ENCODE measurements around the gene RAI1.

The RAI1 gene

DNA sequence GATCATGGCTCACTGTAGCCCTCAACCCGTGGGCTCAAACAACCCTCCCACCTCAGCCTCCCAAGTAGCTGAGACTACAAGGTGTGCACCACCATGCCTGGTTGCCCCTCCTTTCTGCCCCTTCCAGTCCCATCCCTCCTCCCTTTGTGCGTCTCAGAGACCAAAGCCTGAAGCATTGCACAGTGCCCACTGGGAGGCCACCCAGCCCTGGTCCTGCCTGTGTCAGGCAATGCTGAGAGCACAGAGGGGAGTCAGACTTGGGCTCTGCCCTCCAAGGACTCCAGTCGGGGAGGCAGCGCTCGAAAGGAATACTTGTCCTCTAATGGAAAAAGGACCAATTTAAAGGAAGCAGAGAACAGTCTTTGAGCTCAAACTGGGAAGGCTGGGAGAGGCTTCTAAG lies 20.4 kb downstream of the RAI1 start:
- no peak for DNase-seq

DNA sequence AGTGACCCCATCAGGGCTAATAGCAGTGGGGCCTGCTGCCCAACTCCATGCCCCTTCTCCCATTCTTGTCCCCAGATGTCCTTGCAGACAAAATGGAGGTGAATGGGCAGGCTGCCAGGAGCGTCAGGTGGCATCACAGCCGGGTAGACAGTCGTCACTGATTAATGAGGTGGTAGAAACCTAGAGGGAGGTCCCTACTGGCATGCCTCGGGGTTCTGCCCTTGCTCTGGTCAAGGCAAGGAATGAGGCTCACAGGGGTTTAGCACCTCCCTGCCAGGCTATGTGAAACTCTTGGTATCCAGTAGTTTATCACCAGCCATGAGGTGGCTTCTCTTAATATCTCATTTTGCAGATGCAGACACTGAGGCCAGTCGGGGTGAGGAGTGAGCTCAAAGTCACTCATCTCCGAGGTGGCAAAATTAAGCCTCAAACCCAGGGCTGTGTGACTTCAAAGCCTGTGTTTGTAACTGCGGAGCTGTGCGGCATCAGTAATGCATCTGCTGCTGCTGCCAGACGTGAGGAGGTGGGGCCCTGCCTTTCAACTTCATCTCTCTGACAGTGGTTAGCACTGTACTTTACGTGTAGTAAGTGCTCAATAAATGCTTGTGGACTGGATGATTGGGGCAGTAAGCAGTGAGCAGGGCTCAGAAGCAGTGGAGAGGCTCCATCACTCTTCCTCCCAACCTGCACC lies 21.3 kb downstream of the RAI1 start:
- peak; percentile 52 for DNase-seq

DNA sequence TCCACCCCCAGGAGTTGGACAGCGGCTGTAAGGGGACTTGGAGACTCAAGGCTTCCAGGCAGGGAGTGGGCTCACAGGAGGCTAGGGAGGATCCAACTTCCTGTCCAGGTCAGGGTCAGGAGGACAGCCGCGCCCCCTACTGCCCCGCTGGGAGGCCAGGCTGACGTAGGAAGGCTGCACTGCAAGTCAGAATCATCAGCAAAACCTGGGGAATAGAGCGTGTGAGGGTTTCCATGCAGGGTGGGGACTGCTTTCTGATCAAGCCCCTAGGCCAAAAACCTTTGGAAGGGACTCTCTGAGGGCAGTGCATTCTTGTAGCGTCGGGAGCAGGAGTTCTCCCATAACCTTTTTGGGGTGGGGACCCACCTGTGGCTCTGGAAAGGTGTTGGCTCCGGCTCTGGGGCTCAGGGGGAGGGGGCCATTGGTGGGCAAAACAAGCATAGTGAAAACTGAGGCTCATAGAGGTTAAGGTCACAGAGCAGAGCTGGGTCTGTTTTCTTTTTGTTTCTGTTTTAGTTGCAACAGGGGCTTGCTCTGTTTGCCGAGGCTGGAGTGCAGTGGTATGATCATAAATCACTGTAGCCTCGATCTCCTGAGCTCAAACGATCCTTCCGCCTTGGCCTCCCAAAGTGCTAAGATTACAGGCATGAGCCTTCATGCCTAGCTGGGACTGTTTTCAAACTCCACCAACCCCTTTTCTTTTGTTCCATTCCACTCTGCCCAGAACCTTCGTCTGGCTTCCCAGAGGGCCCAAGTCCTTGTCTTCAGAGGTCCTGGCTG lies 22.1 kb downstream of the RAI1 start:
- no peak for DNase-seq

DNA sequence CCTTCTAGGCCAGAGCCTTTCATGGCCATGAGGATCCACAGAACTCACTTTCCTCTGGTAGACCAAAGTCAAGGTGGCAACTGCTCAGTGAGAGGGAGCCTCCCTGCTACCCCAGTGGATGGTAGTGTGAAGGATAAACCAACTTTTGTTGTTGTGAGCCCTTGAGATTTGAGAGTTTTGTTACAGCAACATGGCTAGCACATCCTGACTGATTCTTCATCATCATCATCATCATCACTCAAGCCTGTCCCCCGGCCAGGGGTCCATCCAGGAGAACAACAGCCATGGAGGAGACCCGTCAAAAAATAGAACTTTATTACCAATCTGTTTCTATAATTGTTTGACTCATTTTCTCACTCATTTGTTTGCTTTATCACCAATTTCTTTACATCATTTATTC lies 23.7 kb downstream of the RAI1 start:
- no peak for DNase-seq

DNA sequence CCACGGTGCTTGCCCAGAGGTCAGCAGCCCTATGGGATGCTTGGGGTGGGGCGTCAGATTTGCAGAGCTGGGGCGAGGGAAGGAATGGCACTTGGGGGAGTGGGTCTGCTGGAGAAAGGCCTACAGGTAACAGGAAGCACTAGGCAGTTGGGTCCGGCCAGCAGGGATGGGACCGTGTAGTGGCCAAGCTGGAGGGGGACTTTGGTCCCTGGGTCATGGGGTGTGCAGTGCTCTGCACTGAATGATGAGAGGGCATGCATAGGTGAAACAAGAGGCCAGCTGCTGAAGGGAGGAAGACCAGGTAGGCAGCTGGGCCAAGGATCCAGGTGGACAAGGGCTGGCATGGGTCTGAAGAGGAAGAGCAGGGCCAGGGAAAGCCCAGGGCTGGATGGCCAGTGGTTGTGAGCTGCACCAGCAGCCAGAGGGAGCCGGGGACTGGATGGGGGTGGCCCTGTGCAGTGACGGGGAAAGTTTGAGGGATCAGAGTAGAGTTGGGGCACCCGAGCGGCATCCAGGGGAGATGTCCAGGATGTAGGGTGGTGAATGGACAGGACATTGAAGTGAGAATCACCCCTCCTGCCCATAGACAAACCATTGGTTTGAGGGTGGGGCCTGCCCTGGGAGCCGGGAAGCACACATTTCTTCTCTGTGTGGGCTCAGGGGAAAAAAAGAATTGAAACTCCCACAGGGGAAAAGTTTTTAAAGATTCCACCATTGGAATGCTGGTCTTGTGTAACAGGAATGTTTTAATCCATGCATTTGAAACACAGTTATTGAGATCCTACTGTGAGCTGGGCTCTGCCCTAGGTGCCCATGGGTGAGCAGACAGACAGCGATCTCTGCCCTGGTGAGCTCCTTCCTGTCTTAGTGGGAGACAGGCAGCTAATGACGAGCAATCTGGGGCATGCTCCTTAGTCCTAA lies 25.1 kb downstream of the RAI1 start:
- DNase-seq: no peak

DNA sequence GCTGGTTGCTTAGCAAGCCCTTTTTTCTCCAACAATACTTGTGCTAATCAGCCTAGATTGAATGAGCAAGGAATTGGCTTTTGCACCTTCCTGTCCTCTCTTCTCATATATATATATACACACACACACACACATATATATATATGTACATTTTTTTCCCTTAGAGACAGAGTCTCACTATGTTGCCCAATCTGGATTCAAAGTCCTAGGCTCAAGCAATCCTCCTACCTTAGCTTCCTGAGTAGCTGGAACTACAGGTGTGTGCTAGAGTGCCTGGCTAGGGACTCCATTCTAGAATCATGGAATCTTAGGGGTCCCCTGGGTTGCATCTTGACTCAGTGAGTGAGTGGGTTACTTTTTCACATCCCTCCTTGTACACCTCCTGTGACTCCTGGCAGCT lies 27.0 kb downstream of the RAI1 start:
- no peak for DNase-seq

DNA sequence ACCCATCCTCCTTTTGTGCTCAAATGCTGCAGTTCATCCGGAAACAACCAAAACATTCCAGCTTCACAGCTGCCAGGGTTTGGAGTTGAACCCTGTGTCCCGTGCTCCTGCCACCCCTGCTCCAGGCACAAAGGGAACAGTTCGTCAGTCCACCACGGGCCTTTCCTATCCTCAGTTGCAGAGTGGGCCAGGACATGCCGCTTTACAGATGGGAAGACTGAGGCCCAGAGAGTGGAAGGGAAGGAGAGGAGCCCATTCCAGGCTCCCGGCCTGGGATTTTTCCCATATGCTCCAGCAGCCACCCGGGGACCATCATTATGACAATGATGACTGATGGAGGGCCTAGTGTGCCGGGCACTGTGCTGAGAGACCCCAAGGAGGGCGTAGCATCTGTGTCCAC lies 27.6 kb downstream of the RAI1 start:
- no peak for DNase-seq

DNA sequence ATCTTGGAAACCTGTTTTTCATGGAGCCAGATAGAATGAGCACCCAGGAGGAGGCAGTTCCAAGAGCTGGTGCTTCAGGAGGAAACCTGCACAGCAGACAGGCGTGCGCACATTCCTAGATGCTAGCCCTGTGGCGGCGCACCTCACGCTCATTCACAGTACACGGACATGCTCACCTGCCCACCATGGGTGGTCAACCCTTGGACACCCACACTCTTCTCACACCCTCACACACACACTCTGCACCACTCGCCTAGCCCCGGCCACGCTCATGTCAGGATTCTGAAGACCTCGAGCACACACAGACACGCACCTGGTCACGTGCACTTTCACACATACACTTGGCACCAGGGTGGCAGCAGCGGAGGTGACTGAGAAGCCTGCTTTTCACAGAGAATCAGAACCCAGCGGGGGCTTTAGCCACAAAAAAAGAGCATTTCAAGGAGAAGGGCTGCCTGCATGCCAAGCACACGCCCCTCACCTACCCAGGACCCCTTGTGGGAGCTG lies 28.6 kb downstream of the RAI1 start:
- no peak for DNase-seq

DNA sequence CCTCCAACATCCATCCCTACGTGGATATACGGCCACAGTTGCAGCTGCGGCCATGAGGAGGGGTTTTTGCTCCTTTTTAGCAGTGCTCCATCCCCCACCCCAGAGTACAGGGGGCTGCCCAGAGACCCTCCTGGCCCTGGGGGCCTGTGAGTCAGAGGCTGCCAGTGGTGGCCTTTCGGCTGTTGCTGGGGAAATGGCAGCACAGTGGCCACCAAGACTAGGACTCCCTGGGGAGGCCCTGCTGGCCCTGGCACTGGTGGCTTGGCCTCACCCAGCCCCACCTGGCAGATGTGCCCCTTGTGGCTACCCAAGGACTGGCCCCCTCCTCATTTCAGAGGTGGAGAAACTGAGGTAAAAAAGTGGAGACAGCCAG lies 29.1 kb downstream of the RAI1 start:
- no peak for DNase-seq

DNA sequence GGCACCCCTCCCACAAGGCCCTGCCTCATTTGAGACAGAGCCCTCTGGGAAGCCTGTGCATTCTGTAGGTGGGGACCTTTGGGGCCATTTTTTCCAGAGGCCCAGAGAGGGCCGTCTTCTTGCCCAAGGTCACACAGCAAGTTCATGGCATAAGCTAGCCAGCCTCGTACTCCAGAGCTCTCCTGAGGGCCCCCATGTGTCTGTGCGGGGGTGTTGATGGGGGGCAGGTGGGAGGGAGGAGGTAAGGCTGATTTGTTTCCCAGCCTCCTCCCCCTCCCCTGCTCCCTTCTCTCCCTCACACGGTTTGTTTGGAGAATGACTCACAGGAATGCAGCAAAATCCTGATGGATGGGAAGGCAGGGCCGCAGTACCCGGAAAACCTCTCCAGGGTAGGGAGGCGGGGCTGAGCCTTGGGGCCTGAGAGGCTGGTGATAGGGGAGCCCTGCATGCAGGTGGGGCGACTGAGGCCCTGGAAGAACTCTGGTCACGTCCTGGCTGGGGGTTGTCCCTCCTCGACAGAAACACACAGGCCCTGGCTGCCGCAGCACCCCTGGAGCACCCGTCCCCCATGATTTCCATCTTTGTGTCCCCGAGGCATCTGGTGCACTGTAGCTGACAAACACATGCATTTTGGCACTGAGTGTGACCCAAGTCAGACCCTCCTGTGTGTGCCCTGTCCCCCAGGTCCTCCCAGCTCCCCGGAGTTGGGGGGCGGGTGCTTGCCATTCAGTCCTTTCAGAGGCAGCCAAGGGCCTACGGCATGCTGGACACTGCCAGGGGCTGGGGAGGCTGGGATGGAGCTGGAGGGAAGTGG lies 29.7 kb downstream of the RAI1 start:
- DNase-seq: no peak

DNA sequence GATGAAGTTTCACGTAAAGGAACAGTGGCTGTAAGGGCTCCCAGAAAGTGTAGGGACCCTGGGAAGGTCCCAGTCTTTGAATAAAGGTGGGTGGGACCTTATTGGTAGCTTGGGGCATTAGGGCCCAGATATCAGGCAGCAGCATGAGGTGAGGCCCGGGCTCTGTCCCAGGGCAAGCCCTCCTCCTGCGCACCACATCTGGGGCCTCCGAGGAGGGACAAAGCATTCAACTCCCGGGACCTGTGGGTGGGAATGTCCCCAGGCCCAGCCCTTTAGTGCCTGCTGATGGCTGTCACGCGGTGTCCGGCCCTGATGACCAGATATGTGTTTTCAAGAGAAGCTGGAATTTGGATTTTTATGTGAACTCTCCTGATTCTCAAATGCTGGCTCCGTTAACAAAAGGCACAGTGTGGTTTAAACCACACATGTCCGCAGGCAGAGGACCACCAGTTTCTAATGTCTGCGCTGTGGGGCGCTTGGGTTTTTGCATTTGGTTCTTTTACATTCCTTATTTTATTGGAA lies 30.4 kb downstream of the RAI1 start:
- DNase-seq: no peak

DNA sequence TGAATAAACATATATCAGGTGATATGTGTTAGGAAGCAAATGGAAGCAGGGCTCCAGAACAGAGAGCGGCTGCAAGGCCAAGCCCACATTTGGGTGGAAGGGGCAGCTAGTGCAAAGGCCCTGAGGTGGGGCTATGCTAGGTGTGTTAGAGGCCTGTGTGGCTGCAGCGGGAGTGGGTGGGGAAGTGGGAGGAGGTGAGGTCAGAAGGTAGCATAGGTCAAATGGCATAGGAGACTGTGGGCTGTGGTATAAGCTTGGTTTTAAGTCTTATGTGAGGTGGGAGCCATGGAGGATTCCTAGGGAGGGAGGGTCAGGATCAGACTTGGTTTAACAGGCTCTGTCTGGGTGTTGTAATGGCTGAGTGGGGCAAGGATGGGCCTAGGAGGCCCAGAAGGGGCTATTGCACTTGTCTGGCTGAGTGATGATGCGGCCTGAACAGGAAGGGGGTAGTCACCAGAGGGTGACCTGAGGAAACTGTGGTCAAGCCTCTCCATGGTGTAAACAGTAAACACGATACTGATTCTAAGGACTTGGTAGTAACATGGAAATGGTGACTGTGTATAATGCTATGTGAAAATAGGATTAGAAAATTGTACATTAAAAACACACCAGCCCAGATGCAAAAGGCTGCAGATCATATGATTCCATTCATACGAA lies 31.1 kb downstream of the RAI1 start:
- DNase-seq: no peak

DNA sequence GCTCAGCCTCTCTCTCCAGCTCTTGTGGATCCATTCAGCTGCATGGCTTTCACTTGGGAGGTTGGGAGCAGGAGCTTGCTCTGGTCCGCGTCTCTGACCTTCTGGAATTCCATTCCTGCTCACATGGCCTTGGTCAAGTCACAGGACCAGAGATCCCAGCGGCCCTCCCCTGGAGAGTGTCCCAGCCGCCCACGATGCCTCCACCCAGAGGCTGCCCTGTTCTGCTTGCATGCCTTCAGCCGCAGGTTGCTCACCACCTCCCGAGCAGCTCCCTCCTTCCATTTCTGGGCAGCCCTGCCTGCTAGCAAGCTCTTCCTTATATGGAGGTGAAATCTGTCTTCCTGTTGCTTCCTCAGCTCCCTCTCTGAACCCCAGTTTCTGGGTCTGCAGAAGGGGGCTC lies 32.6 kb downstream of the RAI1 start:
- DNase-seq: no peak

DNA sequence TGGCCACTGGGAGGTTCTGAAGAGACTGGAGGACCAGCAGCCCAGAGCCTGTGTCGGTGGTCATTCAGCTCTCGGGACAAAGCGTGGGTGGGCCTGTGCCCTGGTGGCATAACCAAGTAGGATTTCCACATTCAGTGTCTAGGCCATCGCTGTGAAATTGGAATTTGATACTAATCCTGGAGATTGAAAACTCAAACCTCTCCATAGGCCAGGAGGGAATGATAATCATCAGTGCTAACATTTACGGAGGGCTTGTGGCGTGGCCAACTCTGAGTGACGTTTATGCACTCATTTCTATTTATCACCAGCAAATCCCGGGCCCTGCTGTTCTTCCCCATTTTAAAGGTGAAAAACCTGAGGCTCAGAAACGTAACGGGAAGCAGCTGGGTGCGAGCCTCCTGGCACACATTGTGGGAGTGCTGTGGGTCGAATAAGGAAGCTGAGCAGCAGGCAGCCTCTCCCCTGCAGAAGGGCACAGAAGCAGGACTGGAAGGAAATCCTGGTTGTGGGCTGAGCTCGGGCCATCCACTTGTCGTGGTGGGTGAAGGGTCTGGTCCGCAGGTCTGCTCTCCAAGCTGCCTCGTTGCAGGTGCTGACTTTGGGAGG lies 33.1 kb downstream of the RAI1 start:
- no peak for DNase-seq

DNA sequence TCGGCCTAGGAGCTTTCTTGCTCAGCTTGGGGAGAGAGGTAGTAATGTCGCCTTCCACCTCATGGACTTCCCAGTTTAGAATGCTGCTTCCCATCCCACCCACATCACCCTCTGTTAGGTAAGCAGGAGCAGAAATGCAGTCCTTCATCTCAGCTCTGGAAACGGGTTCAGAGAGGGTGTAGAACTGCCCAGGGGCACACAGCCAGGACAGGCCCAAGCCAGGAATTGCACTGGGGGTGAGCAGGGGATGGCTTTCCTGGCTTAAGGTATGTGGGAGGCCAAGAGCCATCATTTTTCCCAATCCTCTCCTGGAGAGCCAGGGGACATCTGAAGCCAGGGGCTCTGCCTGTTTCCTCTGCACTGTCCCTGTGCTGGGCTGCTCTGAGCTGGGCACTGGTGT lies 33.6 kb downstream of the RAI1 start:
- DNase-seq: no peak

DNA sequence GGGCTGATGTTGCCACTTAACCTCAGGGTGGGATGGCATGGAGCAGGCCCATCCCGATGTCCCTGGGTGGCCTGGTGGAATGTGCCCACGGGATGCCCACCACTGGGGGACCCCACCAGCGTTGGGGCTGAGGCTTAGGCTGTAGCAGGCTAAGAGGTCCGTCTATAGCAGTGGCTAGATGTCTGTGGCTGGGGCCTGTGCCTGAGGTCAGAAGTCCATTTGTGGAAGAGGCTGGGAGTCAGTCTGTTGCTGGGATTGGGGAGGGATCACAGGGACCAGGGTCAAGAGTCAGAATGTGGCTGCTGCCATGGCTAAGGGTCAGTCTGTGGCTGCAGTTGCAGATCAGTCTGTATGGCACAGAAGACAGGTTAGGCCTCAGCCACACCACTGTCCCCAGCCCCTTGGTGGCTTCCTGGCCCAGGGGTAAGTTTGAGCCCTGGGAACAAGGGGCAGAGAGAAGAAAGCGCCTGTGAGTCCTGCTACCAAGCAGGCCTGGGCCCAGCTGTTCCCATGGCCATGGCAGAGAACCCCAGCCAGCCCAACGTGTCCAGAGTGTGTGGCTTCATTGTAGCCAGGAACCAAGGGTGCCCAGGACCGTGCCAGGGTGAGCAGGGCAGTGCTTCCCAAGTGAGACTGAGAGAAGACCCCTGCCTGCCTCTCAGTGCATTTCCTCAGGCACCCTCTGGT lies 35.7 kb downstream of the RAI1 start:
- no peak for DNase-seq

DNA sequence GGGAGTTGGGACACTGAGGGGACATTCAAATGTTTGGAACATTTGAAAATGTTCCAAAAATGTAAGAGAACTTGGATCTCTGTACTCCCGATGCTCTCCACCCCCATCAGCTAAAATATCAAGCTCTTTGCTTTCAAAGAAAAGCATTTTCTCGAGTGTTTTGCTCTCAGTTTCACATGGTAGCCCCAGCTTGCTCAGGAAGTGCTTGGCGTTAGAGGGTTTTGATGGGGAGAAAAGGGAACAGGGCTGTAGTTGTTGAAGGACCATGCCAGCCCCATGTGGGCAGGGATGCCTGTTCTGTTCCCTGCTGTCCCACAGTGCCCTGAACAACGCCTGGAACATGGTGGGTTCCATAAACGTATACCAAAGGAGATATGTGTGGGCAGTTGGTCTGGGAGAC lies 37.0 kb downstream of the RAI1 start:
- DNase-seq: no peak

DNA sequence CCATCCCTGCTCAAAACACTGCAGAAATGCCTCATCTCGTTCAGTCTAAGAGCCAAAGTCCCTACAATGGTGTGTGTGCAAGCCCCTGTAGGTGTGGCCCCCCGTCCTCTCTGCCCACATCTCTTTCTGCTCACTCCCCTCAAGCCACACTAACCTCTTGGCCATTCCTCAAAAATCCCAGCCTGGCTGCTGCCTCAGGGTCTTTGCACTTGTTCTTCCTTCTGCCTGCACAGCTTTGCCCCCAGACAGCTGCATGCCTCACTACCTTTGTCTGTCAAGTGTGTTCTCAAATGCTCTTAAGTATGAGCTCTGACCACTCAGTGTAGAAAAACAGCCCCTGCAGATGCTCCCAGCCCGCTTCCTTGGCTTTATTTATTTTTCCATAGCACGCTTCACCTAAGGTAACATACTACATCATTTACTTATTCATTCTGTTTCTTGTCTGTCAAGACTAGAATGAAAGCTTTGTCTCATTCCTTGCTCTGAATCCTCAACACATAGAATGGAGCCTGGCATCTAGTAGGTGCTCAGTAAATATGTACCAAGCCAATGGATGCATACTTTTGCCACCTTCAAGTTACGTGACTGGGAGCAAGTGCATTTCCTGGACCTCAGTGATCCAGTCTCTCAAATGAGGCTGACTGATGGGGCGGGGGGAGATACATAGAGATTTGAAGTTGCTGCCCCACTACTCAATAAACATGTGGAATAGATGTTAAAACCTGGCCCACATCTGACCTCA lies 38.1 kb downstream of the RAI1 start:
- DNase-seq: no peak

DNA sequence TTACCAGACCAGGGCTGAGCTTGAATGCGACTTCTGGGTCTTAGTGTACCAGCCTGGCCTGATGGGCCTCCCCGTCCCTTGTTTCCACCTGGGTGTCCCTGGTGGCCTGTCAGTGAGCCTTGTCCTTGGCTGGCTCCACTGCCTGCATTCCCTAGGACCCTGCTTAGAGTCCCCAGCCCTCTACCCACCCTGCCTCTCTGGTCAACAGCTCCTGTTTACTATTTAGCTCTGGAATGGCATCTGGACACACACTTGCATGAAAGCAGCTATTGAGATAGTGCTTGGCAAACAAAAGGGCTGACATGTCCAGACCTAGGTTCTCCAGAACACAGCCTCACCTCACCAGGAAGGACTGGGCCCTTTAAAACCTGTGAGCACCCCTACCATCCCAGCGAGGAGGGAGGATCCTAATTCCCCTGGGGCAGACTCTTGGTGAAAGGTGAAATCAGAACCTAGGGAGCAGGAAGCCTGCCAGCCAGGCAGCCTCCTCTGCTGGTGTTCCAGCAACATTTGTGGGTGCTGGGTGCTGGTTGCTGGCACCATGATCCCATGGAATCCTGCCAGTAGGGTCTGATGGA lies 38.8 kb downstream of the RAI1 start:
- DNase-seq: no peak
